HepG2 (cell line): Measurements from ENCODE around the gene DNAJC7. TPM values are rescaled to one million over a fixed set of nuclear protein-coding genes. Genes with fewer than 3 reads are reported as not detected.
A peak's percentile ranks its signal among the peaks of the same experiment; 100 is the strongest.

Source experiments
- DNMT1 ChIP-seq: sonication (generic); formaldehyde crosslinking; IDR thresholded peaks from 2 replicates; pipeline ENCODE4 v1.5.1; 2020; ENCODE audit warnings: mild to moderate bottlenecking, missing genetic modification reagents
- GRHL1 ChIP-seq: sonication (generic); formaldehyde crosslinking; conservative IDR thresholded peaks from 2 replicates; pipeline ENCODE4 v1.8.0; 2022; ENCODE audit warnings: missing genetic modification reagents
- KIAA2018 ChIP-seq: sonication (generic); formaldehyde crosslinking; IDR thresholded peaks from 2 replicates; pipeline ENCODE4 v1.5.0; 2020; ENCODE audit warnings: mild to moderate bottlenecking, missing genetic modification reagents, borderline replicate concordance
- KMT2B ChIP-seq: IDR thresholded peaks from 2 replicates; pipeline ENCODE4 v1.6.1; 2016; ENCODE audit warnings: missing genetic modification reagents, missing compliant biosample characterization
- NCOA1 ChIP-seq: sonication (generic); formaldehyde crosslinking; IDR thresholded peaks from 2 replicates; pipeline ENCODE4 v1.9.0; 2021; ENCODE audit warnings: missing genetic modification reagents
- NCOA5 ChIP-seq: sonication (generic); formaldehyde crosslinking; IDR thresholded peaks from 2 replicates; pipeline ENCODE4 v1.4.0; 2020; ENCODE audit warnings: missing genetic modification reagents
- NCOR1 ChIP-seq: fragments of 200-600 bp; sonication (generic); IDR thresholded peaks from 2 replicates; pipeline ENCODE4 v1.7.0; 2017; ENCODE audit warnings: antibody characterized with exemption, low read length, borderline replicate concordance
- NFIB ChIP-seq: sonication (generic); formaldehyde crosslinking; IDR thresholded peaks from 2 replicates; pipeline ENCODE4 v1.9.0; 2021; ENCODE audit warnings: missing genetic modification reagents, mild to moderate bottlenecking, borderline replicate concordance
- ZBTB4 ChIP-seq: sonication (generic); formaldehyde crosslinking; IDR thresholded peaks from 2 replicates; pipeline ENCODE4 v1.4.0; 2020; ENCODE audit warnings: missing genetic modification reagents, mild to moderate bottlenecking, borderline replicate concordance
- ZNF234 ChIP-seq: sonication (generic); formaldehyde crosslinking; conservative IDR thresholded peaks from 2 replicates; pipeline ENCODE4 v1.5.1; 2020; ENCODE audit warnings: mild to moderate bottlenecking, missing genetic modification reagents
- ZNF30 ChIP-seq: sonication (generic); formaldehyde crosslinking; IDR thresholded peaks from 2 replicates; pipeline ENCODE4 v1.5.0; 2020; ENCODE audit warnings: mild to moderate bottlenecking, missing genetic modification reagents
- ZNF614 ChIP-seq: IDR thresholded peaks from 2 replicates; pipeline ENCODE4 v1.6.1; 2018; ENCODE audit warnings: missing biosample characterization, missing genetic modification reagents, inconsistent platforms, borderline replicate concordance
- ZNF703 ChIP-seq: sonication (generic); formaldehyde crosslinking; IDR thresholded peaks from 2 replicates; pipeline ENCODE4 v1.5.1; 2020; ENCODE audit warnings: missing genetic modification reagents, mild to moderate bottlenecking, moderate library complexity, borderline replicate concordance
- ZNF772 ChIP-seq: sonication (generic); formaldehyde crosslinking; IDR thresholded peaks from 2 replicates; pipeline ENCODE4 v1.5.0; 2020; ENCODE audit warnings: mild to moderate bottlenecking, missing genetic modification reagents
- ZSCAN9 ChIP-seq: IDR thresholded peaks from 2 replicates; pipeline ENCODE4 v1.6.1; 2016; ENCODE audit warnings: borderline replicate concordance
- polyA plus RNA-seq, 8 experiments: library from polyadenylated mRNA; depleted of rRNA in 3 of 8; stranded (reverse) in 7 of 8; unstranded in 1 of 8; fragments of >200 nt; fragmentation: Illumina TruSeq in 4 of 8; extraction: Trizol in 4 of 8; gene quantifications; 2 replicates each; pipeline versions ENCODE4 v1.2.1 to v1.2.3, GENCODE V29; 2011 to 2016; ENCODE audit warnings: low read depth in 4 of 8, missing spikeins in 1 of 8, mixed read lengths in 1 of 8; ENCODE audit not compliant: insufficient read depth in 1 of 8
- total RNA-seq, 5 experiments: library from RNA; depleted of rRNA; stranded (reverse); fragments of >200 nt; fragmentation: Illumina TruSeq; extraction: Trizol; gene quantifications; 2 replicates each; pipeline ENCODE4 v1.2.3, GENCODE V29; 2016; ENCODE audit warnings: low read depth in 1 of 5

Gene DNAJC7
- total and polyA plus RNA-seq, 2 of the 13 experiments (the other 11 are each of a cell fraction or from before 2014, with no cell fraction given), result 47.7 to 132 TPM

- TF ChIP-seq KIAA2018 (CRISPR knock-in tag) (no peak), NCOA1 (CRISPR knock-in tag) (no peak), GRHL1 (no peak), ZNF772 (CRISPR knock-in tag) (peak; percentile 99), ZNF614 (CRISPR knock-in tag) (peak; percentile 80; the same call in 1 of the 2 replicates), ZNF703 (CRISPR knock-in tag) (no peak), ZNF30 (CRISPR knock-in tag) (no peak), ZSCAN9 (CRISPR knock-in tag) (peak; percentile 51; the same call in 1 of the 2 replicates), NCOR1 (no peak), KMT2B (peak; percentile 97), ZBTB4 (CRISPR knock-in tag) (peak; percentile 85; the same call in 1 of the 2 replicates), NFIB (CRISPR knock-in tag) (no peak), NCOA5 (CRISPR knock-in tag) (no peak), ZNF234 (CRISPR knock-in tag) (no peak; the same call in 1 of the 2 replicates), DNMT1 (no peak)
Observed at GRCh38 chr17:42019509-42020404, 2.5 kb upstream of the DNAJC7 start, which contains the start of gene NKIRAS2 (continued).
